HCT116 (cell line): ENCODE data around the gene OR56A1. TPM values are rescaled to one million over a fixed set of nuclear protein-coding genes. Genes with fewer than 3 reads are reported as not detected.

Experiments used
- ATAC-seq: fragments of 200-7000 bp; cut with Tn5 transposase; 2 replicates; pipeline ENCODE4 v1.9.1; 2020; ENCODE audit warnings: mild to moderate bottlenecking, moderate library complexity
- BruUV-seq: library from RNA; stranded (reverse); fragments of 400-500 nt; replicated peaks from 2 replicates; lab custom pipeline; 2021; lab: Mats Ljungman, UMichigan
- CTCF ChIA-PET: fragments of 300-600 bp; sonication (Branson Sonifier 250); formaldehyde crosslinking; loops from one replicate; lab custom pipeline; 2021; ENCODE audit warnings: antibody characterized with exemption; lab: Charles Lee
- POLR2A ChIA-PET: fragments of 300-600, 350-600 bp; sonication (Branson Sonifier 250); formaldehyde crosslinking; loops from one replicate; lab custom pipeline; 2021; ENCODE audit warnings: antibody characterized with exemption; lab: Charles Lee
- RAD21 ChIA-PET, 2 experiments: fragments of 300-600 bp; sonication (Branson Sonifier 250); formaldehyde crosslinking; loops; one replicate each; lab custom pipeline; 2023; ENCODE audit warnings: low total read pairs in 2 of 2; ENCODE audit not compliant: uncharacterized antibody in 2 of 2, unreplicated experiment in 2 of 2, low non-redundant PET in 1 of 2; lab: Charles Lee
- DNase-seq: peaks from one replicate; pipeline ENCODE4 v3.0.0-alpha.2; 2010; ENCODE audit warnings: low read depth, low spot score
- H2AFZ ChIP-seq: fragments of 200-600 bp; shearing (Covaris generic), sonication (generic); 2 replicates; pipeline ENCODE4 v1.6.1; 2017; ENCODE audit warnings: low read depth, mixed run types, mixed read lengths, antibody characterized with exemption, low read length; ENCODE audit not compliant: poor library complexity, severe bottlenecking
- H3K27ac ChIP-seq: 2 replicates; pipeline ENCODE4 v1.5.1; 2012; ENCODE audit warnings: low read depth, low read length
- H3K27me3 ChIP-seq: fragments of 200-600 bp; sonication (generic); 2 replicates; pipeline ENCODE4 v1.6.1; 2016; ENCODE audit warnings: mixed run types, low read length, mixed read lengths; ENCODE audit not compliant: insufficient read depth
- H3K36me3 ChIP-seq, 2 experiments: fragments of 200-500 bp in 1 of 2; fragments of 200-600 bp in 1 of 2; sonication (Bioruptor generic) in 1 of 2; sonication (generic) in 1 of 2; 2 replicates each; pipeline versions ENCODE4 v1.5.1 to v1.6.1; 2014 to 2016; ENCODE audit warnings: low read length in 2 of 2, inconsistent platforms in 1 of 2, mixed read lengths in 1 of 2, mixed run types in 1 of 2; ENCODE audit not compliant: insufficient read depth in 2 of 2, control insufficient read depth in 1 of 2
- H3K4me1 ChIP-seq, 2 experiments: fragments of 200-600 bp in 1 of 2; sonication (generic) in 1 of 2; 2 replicates each; pipeline versions ENCODE4 v1.5.1 to v1.6.1; 2012 to 2017; ENCODE audit warnings: low read length in 2 of 2, inconsistent platforms in 1 of 2, mild to moderate bottlenecking in 1 of 2, mixed read lengths in 1 of 2, mixed run types in 1 of 2, moderate library complexity in 1 of 2; ENCODE audit not compliant: insufficient read depth in 2 of 2, control insufficient read depth in 1 of 2
- H3K4me2 ChIP-seq: fragments of 200-600 bp; sonication (generic); 2 replicates; pipeline ENCODE4 v1.6.1; 2017; ENCODE audit warnings: mixed run types, low read length, mixed read lengths
- H3K4me3 ChIP-seq, 2 experiments: fragments of 200-600 bp in 1 of 2; sonication (generic) in 1 of 2; replicated peaks in 1 of 2; 2 replicates each; pipeline ENCODE4 v1.5.1; 2011 to 2016; ENCODE audit warnings: low read length in 2 of 2, control low read depth in 1 of 2, low read depth in 1 of 2, mild to moderate bottlenecking in 1 of 2, mixed read lengths in 1 of 2, mixed run types in 1 of 2
- H3K79me2 ChIP-seq: fragments of 200-600 bp; sonication (generic); 2 replicates; pipeline ENCODE4 v1.6.1; 2017; ENCODE audit warnings: mild to moderate bottlenecking, mixed run types, low read length, moderate library complexity, mixed read lengths; ENCODE audit not compliant: insufficient read depth
- H3K9ac ChIP-seq: fragments of 200-600 bp; sonication (generic); 2 replicates; pipeline ENCODE4 v1.6.1; 2016; ENCODE audit warnings: low read length, mixed read lengths
- H3K9me2 ChIP-seq: fragments of 200-600 bp; sonication (generic), shearing (Covaris generic); 2 replicates; pipeline ENCODE4 v1.6.1; 2017; ENCODE audit warnings: mixed run types, mild to moderate bottlenecking, moderate library complexity; ENCODE audit not compliant: insufficient read depth
- H3K9me3 ChIP-seq, 2 experiments: fragments of 200-500 bp in 1 of 2; fragments of 200-600 bp in 1 of 2; sonication (Bioruptor generic) in 1 of 2; sonication (generic) in 1 of 2; 2 replicates each; pipeline ENCODE4 v1.6.1; 2014 to 2017; ENCODE audit warnings: low read length in 2 of 2, mixed read lengths in 2 of 2, inconsistent platforms in 1 of 2, low read depth in 1 of 2, mild to moderate bottlenecking in 1 of 2, mixed run types in 1 of 2, moderate library complexity in 1 of 2; ENCODE audit not compliant: control insufficient read depth in 1 of 2, insufficient read depth in 1 of 2
- H4K20me1 ChIP-seq: fragments of 200-600 bp; sonication (generic), shearing (Covaris generic); 2 replicates; pipeline ENCODE4 v1.6.1; 2017; ENCODE audit warnings: mixed run types, mild to moderate bottlenecking, moderate library complexity; ENCODE audit not compliant: insufficient read depth
- ATF3 ChIP-seq: IDR thresholded peaks from 2 replicates; pipeline ENCODE4 v1.6.1; 2012
- CBX3 ChIP-seq: IDR thresholded peaks from 2 replicates; pipeline ENCODE4 v1.6.1; 2012; ENCODE audit warnings: low read depth
- CEBPB ChIP-seq: IDR thresholded peaks from 2 replicates; pipeline ENCODE4 v1.6.1; 2012; ENCODE audit warnings: low read depth
- CTCF ChIP-seq, 3 experiments: fragments of 200-600 bp in 1 of 3; sonication (generic) in 1 of 3; IDR thresholded peaks in 2 of 3; conservative IDR thresholded peaks in 1 of 3; 2 replicates each; pipeline ENCODE4 v1.5.1; 2012 to 2017; ENCODE audit warnings: low read depth in 2 of 3, low read length in 2 of 3, antibody characterized with exemption in 1 of 3, borderline replicate concordance in 1 of 3, control low read depth in 1 of 3, mild to moderate bottlenecking in 1 of 3, mixed read lengths in 1 of 3, mixed run types in 1 of 3, moderate library complexity in 1 of 3; ENCODE audit not compliant: insufficient read depth in 1 of 3
- EGR1 ChIP-seq: IDR thresholded peaks from 2 replicates; pipeline ENCODE4 v1.6.1; 2012; ENCODE audit warnings: low read depth
- EZH2 ChIP-seq: fragments of 200-600 bp; sonication (generic); IDR thresholded peaks from 2 replicates; pipeline ENCODE4 v1.6.1; 2017; ENCODE audit warnings: antibody characterized with exemption, mixed run types
- FOSL1 ChIP-seq: IDR thresholded peaks from 2 replicates; pipeline ENCODE4 v1.6.1; 2012; ENCODE audit warnings: low read depth
- MAX ChIP-seq: IDR thresholded peaks from 2 replicates; pipeline ENCODE4 v1.6.1; 2012
- POLR2A ChIP-seq: IDR thresholded peaks from 2 replicates; pipeline ENCODE4 v1.7.0; 2011; ENCODE audit warnings: borderline replicate concordance; ENCODE audit not compliant: insufficient read depth, insufficient read length; ENCODE audit errors: extremely low read depth
- POLR2AphosphoS5 ChIP-seq: IDR thresholded peaks from 2 replicates; pipeline ENCODE4 v1.6.1; 2011; ENCODE audit warnings: mild to moderate bottlenecking, low read depth, low read length, moderate library complexity
- RAD21 ChIP-seq: IDR thresholded peaks from 2 replicates; pipeline ENCODE4 v1.6.1; 2012; ENCODE audit warnings: low read depth, mild to moderate bottlenecking
- SIN3A ChIP-seq: IDR thresholded peaks from 2 replicates; pipeline ENCODE4 v1.6.1; 2012; ENCODE audit warnings: low read depth
- SP1 ChIP-seq: IDR thresholded peaks from 2 replicates; pipeline ENCODE4 v1.6.1; 2012; ENCODE audit warnings: low read depth
- SRF ChIP-seq: IDR thresholded peaks from 2 replicates; pipeline ENCODE4 v1.6.1; 2012; ENCODE audit warnings: low read depth
- YY1 ChIP-seq: IDR thresholded peaks from 2 replicates; pipeline ENCODE4 v1.6.1; 2011; ENCODE audit warnings: low read length, low read depth, moderate library complexity, mild to moderate bottlenecking; ENCODE audit not compliant: insufficient replicate concordance; ENCODE audit errors: extremely low read depth
- ZBTB33 ChIP-seq: IDR thresholded peaks from 2 replicates; pipeline ENCODE4 v1.6.1; 2011; ENCODE audit warnings: mild to moderate bottlenecking, low read length, moderate library complexity; ENCODE audit not compliant: insufficient replicate concordance; ENCODE audit errors: extremely low read depth
- intact Hi-C: fragments of 100-400 bp; cut with micrococcal nuclease; formaldehyde crosslinking; loops from 2 replicates; pipeline ENCODE4 v1.10.0; 2022
- total RNA-seq: library from RNA; stranded (reverse); gene quantifications from one replicate; pipeline ENCODE4 v1.2.1, GENCODE V29; 2021; ENCODE audit not compliant: unreplicated experiment

Gene OR56A1
- total RNA-seq, 1 experiment from 2014 or later, result not detected

GRCh38 chr11:5992150-5992549, 38.4 kb downstream of the OR56A1 start:
- no TSS peak for BruUV-seq
- intact Hi-C loops, result loop anchor here (1.0 kb wide), 2 partner anchors 361 to 371 kb away; no protein-coding TSS in a partner anchor
- ChIA-PET POLR2A (no interaction called here), RAD21 (no interaction called here), CTCF (interaction anchor here (1.0 to 2.3 kb wide), 6 partner anchors 9 to 371 kb away, joined by 3 to 18 read pairs (median 5); no protein-coding TSS in a partner anchor)
- ATAC-seq (no peak), DNase-seq (no peak)
- no peak overlapping the region for H3K4me3 ChIP-seq
- no peaks in the 10 kb centered on the region for H3K4me1 ChIP-seq
- H3K79me2 ChIP-seq, result no peaks in the 10 kb centered on the region
- peaks cover 36% of the 10 kb centered on the region for H3K27me3 ChIP-seq
- H2AFZ ChIP-seq, result no peak overlapping the region
- no peak overlapping the region for H3K9ac ChIP-seq
- no peak overlapping the region for H3K27ac ChIP-seq
- H3K36me3 ChIP-seq, result no peaks in the 10 kb centered on the region
- no peaks in the 10 kb centered on the region for H3K9me2 ChIP-seq
- H3K9me3 ChIP-seq, result no peaks in the 10 kb centered on the region
- no peak for TF ChIP-seq POLR2A
- no peak overlapping the region for H3K4me2 ChIP-seq
- H4K20me1 ChIP-seq, result no peaks in the 10 kb centered on the region

- ATAC-seq (no peak), DNase-seq (no peak)
- intact Hi-C loops, result no loop called here
- H3K4me2 ChIP-seq, result no peak overlapping the region
- no TSS peak for BruUV-seq
- H3K27me3 ChIP-seq, result peaks cover 35% of the 10 kb centered on the region
- H3K9me3 ChIP-seq, result no peaks in the 10 kb centered on the region
- H3K4me3 ChIP-seq, result no peak overlapping the region
- H3K27ac ChIP-seq, result no peak overlapping the region
- H3K36me3 ChIP-seq, result no peaks in the 10 kb centered on the region
- RAD21 ChIA-PET, result no interaction called here
- H4K20me1 ChIP-seq, result no peaks in the 10 kb centered on the region
- H3K9me2 ChIP-seq, result no peaks in the 10 kb centered on the region
- no peak overlapping the region for H2AFZ ChIP-seq
- no peaks in the 10 kb centered on the region for H3K79me2 ChIP-seq
- no peaks in the 10 kb centered on the region for H3K4me1 ChIP-seq
- no peak overlapping the region for H3K9ac ChIP-seq
- CTCF ChIA-PET, result no interaction called here
- TF ChIP-seq EGR1 (no peak), CEBPB (no peak), YY1 (no peak), SIN3A (no peak), SRF (no peak), POLR2A (no peak), FOSL1 (no peak), ZBTB33 (no peak), EZH2 (no peak), POLR2AphosphoS5 (no peak), MAX (no peak), CBX3 (no peak), SP1 (no peak), RAD21 (no peak), ATF3 (no peak), CTCF (IDR thresholded peaks at IDR 0.05 in 2 of 3, conservative IDR thresholded peaks at IDR 0.05 in 1 of 3; ENCODE audit: borderline replicate concordance in 1 of 3, insufficient read depth in 1 of 3, low read depth in 2 of 3, low read length in 2 of 3) (no peak)
- TF ChIP-seq, all 23 proteins: peak for 0
- POLR2A ChIA-PET, result no interaction called here
Measured at GRCh38 chr11:5989203-5989602, 41.4 kb downstream of the OR56A1 start.
